ENCODE results near the gene RIT1. TPM values are rescaled to one million over a fixed set of nuclear protein-coding genes. Genes with fewer than 3 reads are reported as not detected.

The RIT1 gene
- total and polyA plus RNA-seq, 2 of the 13 experiments (the other 11 are each of a cell fraction or from before 2014, with no cell fraction given): 12.2 to 32.2 TPM

DNA sequence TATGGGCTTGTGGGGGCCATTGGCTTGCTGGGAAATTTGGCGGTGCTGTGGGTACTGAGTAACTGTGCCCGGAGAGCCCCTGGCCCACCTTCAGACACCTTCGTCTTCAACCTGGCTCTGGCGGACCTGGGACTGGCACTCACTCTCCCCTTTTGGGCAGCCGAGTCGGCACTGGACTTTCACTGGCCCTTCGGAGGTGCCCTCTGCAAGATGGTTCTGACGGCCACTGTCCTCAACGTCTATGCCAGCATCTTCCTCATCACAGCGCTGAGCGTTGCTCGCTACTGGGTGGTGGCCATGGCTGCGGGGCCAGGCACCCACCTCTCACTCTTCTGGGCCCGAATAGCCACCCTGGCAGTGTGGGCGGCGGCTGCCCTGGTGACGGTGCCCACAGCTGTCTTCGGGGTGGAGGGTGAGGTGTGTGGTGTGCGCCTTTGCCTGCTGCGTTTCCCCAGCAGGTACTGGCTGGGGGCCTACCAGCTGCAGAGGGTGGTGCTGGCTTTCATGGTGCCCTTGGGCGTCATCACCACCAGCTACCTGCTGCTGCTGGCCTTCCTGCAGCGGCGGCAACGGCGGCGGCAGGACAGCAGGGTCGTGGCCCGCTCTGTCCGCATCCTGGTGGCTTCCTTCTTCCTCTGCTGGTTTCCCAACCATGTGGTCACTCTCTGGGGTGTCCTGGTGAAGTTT lies 30.8 kb upstream of the RIT1 start:
- DNase-seq (ENCODE audit: low spot score) (no peak), ATAC-seq (no peak), FAIRE-seq (no peak)
- peaks cover 85% of the 10 kb centered on the region for H3K4me1 ChIP-seq (ENCODE audit: insufficient read depth, low read length)
- no peak overlapping the region for H2AFZ ChIP-seq (ENCODE audit: low read length)
- ChIA-PET CTCF (ENCODE audit: low intra/inter-chr PET ratio, low total read pairs) (no interaction called here), POLR2A (interaction anchor here (1.3 to 7.2 kb wide), 4 partner anchors 8 to 182 kb away, joined by 3 to 390 read pairs (median 27); partner anchors contain the start of genes ARHGEF2 and KHDC4)
- H3K4me2 ChIP-seq (ENCODE audit: low read depth, low read length): peak overlapping the region; percentile 86
- no TSS peak for BruUV-seq (replicated peaks)
- peaks cover 12% of the 10 kb centered on the region for H3K79me2 ChIP-seq (ENCODE audit: insufficient read depth, low read length)
- intact Hi-C loops (cut with micrococcal nuclease; ENCODE audit: unreplicated experiment): loop anchor here (5.0 kb wide), 2 partner anchors 35 to 355 kb away; partner anchors contain the start of genes ARHGEF2, GLMP and VHLL
- in situ Hi-C loops (cut with HindIII; ENCODE audit: extremely low pct_ligation_motif_present, low pct_unique_long_range_greater_than_20kb): loop anchor here (10.0 kb wide), 1 partner anchor 123 kb away; the partner anchor contains the start of gene RAB25
- peaks cover 0 to 7% of the 10 kb centered on the region in 2 experiments; a peak in 2 of 5 replicates for H3K36me3 ChIP-seq (replicated peaks in 1 of 2; ENCODE audit: control insufficient read depth in 1 of 2, insufficient read depth in 2 of 2, low read length in 2 of 2)
- peak overlapping the region; percentile 84 for H3K27ac ChIP-seq (ENCODE audit: extremely low read length, insufficient read depth, low read length)
- 95% methylated on average over 15 of the region's 29 CpGs for WGBS (ENCODE audit: low lambda C conversion rate)
- H4K20me1 ChIP-seq (ENCODE audit: insufficient read depth, low read length): no peaks in the 10 kb centered on the region
- H3K9ac ChIP-seq (ENCODE audit: insufficient read depth, low read depth, low read length): 0 out of 2 replicates have a peak overlapping the region, but pooled peaks have one; percentile 67
- H3K4me3 ChIP-seq (replicated peaks in 1 of 3; ENCODE audit: insufficient read depth in 1 of 3, low read depth in 2 of 3, low read length in 3 of 3): peak overlapping the region in 2 of 3 experiments; percentile 21 to 65; a peak in 3 of 6 replicates
- H3K9me3 ChIP-seq (ENCODE audit: low read length): no peaks in the 10 kb centered on the region
- no peaks in the 10 kb centered on the region for H3K27me3 ChIP-seq (ENCODE audit: control insufficient read depth in 1 of 2, insufficient read depth in 2 of 2, low read length in 2 of 2)
- TF ChIP-seq ZNF605 (CRISPR knock-in tag; IDR thresholded peaks at IDR 0.05) (0 out of 2 replicates have a peak, but pooled peaks have one; percentile 3), FOXJ3 (CRISPR knock-in tag; IDR thresholded peaks at IDR 0.05; ENCODE audit: borderline replicate concordance) (no peak), ZNF33A (CRISPR knock-in tag; IDR thresholded peaks at IDR 0.05; ENCODE audit: borderline replicate concordance) (no peak), RAD51 (IDR thresholded peaks at IDR 0.05; ENCODE audit: borderline replicate concordance) (no peak), MXI1 (IDR thresholded peaks at IDR 0.05; ENCODE audit: borderline replicate concordance, low read depth, low read length) (no peak), HOXA3 (CRISPR knock-in tag; IDR thresholded peaks at IDR 0.05) (peak; percentile 60), U2AF2 (IDR thresholded peaks at IDR 0.05; ENCODE audit: low read depth, low read length) (no peak), MAFG (CRISPR knock-in tag; IDR thresholded peaks at IDR 0.05) (no peak), ZNF670 (CRISPR knock-in tag; IDR thresholded peaks at IDR 0.05; ENCODE audit: borderline replicate concordance) (no peak), ZC3H4 (CRISPR knock-in tag; IDR thresholded peaks at IDR 0.05; ENCODE audit: borderline replicate concordance) (no peak)
- TF ChIP-seq, protein P1, sequence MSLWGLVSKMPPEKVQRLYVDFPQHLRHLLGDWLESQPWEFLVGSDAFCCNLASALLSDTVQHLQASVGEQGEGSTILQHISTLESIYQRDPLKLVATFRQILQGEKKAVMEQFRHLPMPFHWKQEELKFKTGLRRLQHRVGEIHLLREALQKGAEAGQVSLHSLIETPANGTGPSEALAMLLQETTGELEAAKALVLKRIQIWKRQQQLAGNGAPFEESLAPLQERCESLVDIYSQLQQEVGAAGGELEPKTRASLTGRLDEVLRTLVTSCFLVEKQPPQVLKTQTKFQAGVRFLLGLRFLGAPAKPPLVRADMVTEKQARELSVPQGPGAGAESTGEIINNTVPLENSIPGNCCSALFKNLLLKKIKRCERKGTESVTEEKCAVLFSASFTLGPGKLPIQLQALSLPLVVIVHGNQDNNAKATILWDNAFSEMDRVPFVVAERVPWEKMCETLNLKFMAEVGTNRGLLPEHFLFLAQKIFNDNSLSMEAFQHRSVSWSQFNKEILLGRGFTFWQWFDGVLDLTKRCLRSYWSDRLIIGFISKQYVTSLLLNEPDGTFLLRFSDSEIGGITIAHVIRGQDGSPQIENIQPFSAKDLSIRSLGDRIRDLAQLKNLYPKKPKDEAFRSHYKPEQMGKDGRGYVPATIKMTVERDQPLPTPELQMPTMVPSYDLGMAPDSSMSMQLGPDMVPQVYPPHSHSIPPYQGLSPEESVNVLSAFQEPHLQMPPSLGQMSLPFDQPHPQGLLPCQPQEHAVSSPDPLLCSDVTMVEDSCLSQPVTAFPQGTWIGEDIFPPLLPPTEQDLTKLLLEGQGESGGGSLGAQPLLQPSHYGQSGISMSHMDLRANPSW (CRISPR knock-in tag; IDR thresholded peaks at IDR 0.05; ENCODE audit: borderline replicate concordance): no peak
- TF ChIP-seq, protein P2, sequence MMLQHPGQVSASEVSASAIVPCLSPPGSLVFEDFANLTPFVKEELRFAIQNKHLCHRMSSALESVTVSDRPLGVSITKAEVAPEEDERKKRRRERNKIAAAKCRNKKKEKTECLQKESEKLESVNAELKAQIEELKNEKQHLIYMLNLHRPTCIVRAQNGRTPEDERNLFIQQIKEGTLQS (CRISPR knock-in tag; IDR thresholded peaks at IDR 0.05): no peak
- TF ChIP-seq, protein P3, sequence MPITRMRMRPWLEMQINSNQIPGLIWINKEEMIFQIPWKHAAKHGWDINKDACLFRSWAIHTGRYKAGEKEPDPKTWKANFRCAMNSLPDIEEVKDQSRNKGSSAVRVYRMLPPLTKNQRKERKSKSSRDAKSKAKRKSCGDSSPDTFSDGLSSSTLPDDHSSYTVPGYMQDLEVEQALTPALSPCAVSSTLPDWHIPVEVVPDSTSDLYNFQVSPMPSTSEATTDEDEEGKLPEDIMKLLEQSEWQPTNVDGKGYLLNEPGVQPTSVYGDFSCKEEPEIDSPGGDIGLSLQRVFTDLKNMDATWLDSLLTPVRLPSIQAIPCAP (CRISPR knock-in tag; IDR thresholded peaks at IDR 0.05; ENCODE audit: low read depth): no peak
- TF ChIP-seq, protein P4, sequence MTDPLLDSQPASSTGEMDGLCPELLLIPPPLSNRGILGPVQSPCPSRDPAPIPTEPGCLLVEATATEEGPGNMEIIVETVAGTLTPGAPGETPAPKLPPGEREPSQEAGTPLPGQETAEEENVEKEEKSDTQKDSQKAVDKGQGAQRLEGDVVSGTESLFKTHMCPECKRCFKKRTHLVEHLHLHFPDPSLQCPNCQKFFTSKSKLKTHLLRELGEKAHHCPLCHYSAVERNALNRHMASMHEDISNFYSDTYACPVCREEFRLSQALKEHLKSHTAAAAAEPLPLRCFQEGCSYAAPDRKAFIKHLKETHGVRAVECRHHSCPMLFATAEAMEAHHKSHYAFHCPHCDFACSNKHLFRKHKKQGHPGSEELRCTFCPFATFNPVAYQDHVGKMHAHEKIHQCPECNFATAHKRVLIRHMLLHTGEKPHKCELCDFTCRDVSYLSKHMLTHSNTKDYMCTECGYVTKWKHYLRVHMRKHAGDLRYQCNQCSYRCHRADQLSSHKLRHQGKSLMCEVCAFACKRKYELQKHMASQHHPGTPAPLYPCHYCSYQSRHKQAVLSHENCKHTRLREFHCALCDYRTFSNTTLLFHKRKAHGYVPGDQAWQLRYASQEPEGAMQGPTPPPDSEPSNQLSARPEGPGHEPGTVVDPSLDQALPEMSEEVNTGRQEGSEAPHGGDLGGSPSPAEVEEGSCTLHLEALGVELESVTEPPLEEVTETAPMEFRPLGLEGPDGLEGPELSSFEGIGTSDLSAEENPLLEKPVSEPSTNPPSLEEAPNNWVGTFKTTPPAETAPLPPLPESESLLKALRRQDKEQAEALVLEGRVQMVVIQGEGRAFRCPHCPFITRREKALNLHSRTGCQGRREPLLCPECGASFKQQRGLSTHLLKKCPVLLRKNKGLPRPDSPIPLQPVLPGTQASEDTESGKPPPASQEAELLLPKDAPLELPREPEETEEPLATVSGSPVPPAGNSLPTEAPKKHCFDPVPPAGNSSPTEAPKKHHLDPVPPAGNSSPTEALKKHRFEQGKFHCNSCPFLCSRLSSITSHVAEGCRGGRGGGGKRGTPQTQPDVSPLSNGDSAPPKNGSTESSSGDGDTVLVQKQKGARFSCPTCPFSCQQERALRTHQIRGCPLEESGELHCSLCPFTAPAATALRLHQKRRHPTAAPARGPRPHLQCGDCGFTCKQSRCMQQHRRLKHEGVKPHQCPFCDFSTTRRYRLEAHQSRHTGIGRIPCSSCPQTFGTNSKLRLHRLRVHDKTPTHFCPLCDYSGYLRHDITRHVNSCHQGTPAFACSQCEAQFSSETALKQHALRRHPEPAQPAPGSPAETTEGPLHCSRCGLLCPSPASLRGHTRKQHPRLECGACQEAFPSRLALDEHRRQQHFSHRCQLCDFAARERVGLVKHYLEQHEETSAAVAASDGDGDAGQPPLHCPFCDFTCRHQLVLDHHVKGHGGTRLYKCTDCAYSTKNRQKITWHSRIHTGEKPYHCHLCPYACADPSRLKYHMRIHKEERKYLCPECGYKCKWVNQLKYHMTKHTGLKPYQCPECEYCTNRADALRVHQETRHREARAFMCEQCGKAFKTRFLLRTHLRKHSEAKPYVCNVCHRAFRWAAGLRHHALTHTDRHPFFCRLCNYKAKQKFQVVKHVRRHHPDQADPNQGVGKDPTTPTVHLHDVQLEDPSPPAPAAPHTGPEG (CRISPR knock-in tag; IDR thresholded peaks at IDR 0.05): no peak
